Left ventricle myocardium inferior (tissue), 1 donor: Measurements from ENCODE around the gene SF1. TPM values are rescaled to one million over a fixed set of nuclear protein-coding genes. Genes with fewer than 3 reads are reported as not detected.
A peak's percentile ranks its signal among the peaks of the same experiment; 100 is the strongest.

Experiments used
- DNase-seq: peaks from one replicate; pipeline ENCODE4 v3.0.0-alpha.2; 2020
- H3K27ac ChIP-seq: fragments of 200-600 bp; replicated peaks from 2 replicates; pipeline ENCODE4 v1.8.0; 2021
- H3K27me3 ChIP-seq: fragments of 200-600 bp; 2 replicates; pipeline ENCODE4 v1.8.0; 2021; ENCODE audit warnings: low read depth
- H3K36me3 ChIP-seq: fragments of 200-600 bp; 2 replicates; pipeline ENCODE4 v1.8.0; 2021
- H3K4me1 ChIP-seq: fragments of 200-600 bp; 2 replicates; pipeline ENCODE4 v1.8.0; 2021
- H3K4me3 ChIP-seq: fragments of 200-600 bp; 2 replicates; pipeline ENCODE4 v1.8.0; 2021; ENCODE audit warnings: mild to moderate bottlenecking, moderate library complexity
- H3K9me3 ChIP-seq: fragments of 200-600 bp; replicated peaks from 2 replicates; pipeline ENCODE4 v1.8.0; 2021
- intact Hi-C: fragments of 100-400 bp; cut with micrococcal nuclease; formaldehyde crosslinking; loops from one replicate; pipeline ENCODE4 v1.11.0; 2022
- total RNA-seq: library from RNA; stranded (reverse); fragmentation: NEBNext Ultra II Directional; extraction: Animal tissue kit (Norgen Biotek cat#: 25700); gene quantifications from one replicate; pipeline ENCODE4 v1.2.1, GENCODE V29; 2021
- TF ChIP-seq, protein P1 (sequence below): fragments of 200-600 bp; IDR thresholded peaks from 2 replicates; pipeline ENCODE4 v1.8.0; 2021; ENCODE audit warnings: antibody characterized with exemption, mild to moderate bottlenecking, borderline replicate concordance
- donor health status: DM: no; HTN: yes; CAD: no; lungs with severe emphysema.

The SF1 gene
- total RNA-seq, 1 donor from 2014 or later: 188 TPM

DNA sequence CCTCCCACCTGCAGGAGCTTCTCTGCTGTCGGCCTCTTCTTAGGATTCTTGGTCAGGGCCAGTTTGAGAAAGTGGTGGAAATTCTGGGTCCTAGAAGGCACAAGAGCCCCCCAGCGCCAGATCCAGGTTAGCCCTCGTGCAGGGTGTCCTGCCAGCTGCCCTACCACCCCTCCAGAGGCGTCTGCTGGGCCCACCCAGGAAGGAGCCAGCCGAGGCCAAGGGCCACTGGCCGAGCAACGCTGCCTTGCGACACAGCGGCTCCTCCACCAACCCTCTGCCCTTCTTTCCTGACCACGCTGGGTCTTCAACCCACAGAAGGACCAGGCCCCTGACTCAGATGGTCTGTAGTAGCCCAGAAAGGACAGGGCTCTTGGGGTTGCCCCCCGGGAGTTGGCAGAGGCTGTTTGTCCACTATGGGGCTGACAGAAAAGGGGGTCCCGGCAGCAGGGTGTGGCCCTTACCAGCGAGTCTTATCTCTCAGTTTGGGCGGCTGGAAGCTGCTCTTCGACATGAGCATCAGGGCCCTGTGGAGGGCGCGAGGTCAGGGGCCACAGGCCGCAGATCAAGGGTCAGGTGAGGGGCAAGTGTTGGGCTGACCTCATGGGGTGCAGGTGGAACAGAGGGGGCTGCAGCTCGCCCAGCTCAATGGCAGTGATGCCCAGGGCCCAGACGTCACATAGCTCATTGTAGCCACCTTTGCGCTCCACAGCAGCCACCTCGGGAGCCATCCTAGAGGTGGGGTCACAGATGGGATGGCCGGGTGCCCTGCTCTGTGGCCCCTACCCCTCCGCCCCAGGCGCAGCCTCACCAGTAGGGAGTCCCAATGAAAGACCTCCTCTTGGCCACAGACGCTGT is 22.2 kb upstream of the SF1 start:
- no peaks in the 10 kb centered on the region for H3K27me3 ChIP-seq
- H3K4me1 ChIP-seq: peaks cover 42% of the 10 kb centered on the region
- DNase-seq: no peak
- intact Hi-C loops: no loop called here
- H3K27ac ChIP-seq: peak overlapping the region; percentile 96
- TF ChIP-seq, protein P1, sequence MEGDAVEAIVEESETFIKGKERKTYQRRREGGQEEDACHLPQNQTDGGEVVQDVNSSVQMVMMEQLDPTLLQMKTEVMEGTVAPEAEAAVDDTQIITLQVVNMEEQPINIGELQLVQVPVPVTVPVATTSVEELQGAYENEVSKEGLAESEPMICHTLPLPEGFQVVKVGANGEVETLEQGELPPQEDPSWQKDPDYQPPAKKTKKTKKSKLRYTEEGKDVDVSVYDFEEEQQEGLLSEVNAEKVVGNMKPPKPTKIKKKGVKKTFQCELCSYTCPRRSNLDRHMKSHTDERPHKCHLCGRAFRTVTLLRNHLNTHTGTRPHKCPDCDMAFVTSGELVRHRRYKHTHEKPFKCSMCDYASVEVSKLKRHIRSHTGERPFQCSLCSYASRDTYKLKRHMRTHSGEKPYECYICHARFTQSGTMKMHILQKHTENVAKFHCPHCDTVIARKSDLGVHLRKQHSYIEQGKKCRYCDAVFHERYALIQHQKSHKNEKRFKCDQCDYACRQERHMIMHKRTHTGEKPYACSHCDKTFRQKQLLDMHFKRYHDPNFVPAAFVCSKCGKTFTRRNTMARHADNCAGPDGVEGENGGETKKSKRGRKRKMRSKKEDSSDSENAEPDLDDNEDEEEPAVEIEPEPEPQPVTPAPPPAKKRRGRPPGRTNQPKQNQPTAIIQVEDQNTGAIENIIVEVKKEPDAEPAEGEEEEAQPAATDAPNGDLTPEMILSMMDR: no peak
- no peak overlapping the region for H3K4me3 ChIP-seq
- no peaks in the 10 kb centered on the region for H3K9me3 ChIP-seq
- peaks cover 31% of the 10 kb centered on the region for H3K36me3 ChIP-seq

DNA sequence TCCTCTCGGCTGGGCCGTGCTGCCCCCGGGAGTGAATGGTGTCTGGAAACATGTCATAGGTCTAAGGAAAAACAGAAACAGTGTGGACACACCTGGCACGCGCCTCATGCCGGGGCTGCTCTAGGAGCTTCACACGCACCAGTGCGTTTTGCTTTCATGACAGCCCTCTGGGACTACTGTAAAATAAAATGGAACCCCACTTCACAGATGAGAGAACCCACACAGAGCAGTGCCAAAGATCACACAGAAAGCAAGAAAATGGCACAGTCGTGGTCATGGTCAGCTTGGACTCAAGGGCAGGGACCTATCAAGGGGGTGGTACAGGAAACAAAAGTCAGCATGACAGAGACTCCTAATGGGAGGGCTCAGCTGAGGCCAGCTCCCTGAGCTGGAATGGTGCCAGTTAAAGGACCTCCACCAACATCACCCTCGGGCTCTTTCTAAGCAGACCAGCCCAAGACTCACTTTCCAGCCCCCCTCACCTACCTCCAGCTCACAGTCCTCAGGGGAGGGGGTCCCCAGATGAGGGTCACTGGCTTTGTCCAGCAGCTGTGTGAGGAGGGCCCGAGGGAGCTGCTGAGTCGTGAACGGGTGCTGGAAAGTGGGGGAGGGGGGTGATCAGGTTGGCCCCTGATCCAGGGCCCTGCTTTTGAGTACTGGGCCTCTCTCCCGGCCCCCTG is 21.4 kb upstream of the SF1 start:
- no peak for DNase-seq
- H3K36me3 ChIP-seq: peaks cover 23% of the 10 kb centered on the region
- TF ChIP-seq, protein P1: no peak

DNA sequence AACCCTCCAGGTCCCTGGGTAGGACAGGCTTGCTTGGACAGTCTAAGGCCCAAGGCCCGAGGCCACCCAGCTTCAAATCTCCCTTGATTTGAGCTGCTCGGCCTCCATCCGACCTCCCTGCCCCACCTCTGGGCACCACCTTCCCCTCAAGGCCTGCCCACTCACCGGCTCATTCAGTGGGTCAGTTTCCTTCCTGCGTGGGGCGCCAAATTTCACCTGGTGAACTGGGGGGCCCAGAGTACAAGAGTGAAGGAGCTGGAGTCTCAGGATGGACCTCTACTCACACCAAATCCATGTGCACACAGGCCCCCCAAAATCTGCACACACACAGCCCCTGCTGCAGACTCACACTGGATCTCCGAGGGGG is 20.9 kb upstream of the SF1 start:
- DNase-seq: no peak
- H3K9me3 ChIP-seq: no peaks in the 10 kb centered on the region
- H3K4me3 ChIP-seq: no peak overlapping the region
- H3K4me1 ChIP-seq: peaks cover 42% of the 10 kb centered on the region
- intact Hi-C loops: no loop called here
- H3K27ac ChIP-seq: peak overlapping the region; percentile 96
- H3K27me3 ChIP-seq: no peaks in the 10 kb centered on the region
- peaks cover 19% of the 10 kb centered on the region for H3K36me3 ChIP-seq
- TF ChIP-seq, protein P1: no peak

More for the DNA sequence above, 21.4 kb upstream of the SF1 start:
- intact Hi-C loops: no loop called here
- Histone ChIP-seq H3K27ac (peak overlapping the region; percentile 96), H3K4me1 (peaks cover 42% of the 10 kb centered on the region), H3K4me3 (no peak overlapping the region), H3K9me3 (no peaks in the 10 kb centered on the region), H3K27me3 (no peaks in the 10 kb centered on the region)

DNA sequence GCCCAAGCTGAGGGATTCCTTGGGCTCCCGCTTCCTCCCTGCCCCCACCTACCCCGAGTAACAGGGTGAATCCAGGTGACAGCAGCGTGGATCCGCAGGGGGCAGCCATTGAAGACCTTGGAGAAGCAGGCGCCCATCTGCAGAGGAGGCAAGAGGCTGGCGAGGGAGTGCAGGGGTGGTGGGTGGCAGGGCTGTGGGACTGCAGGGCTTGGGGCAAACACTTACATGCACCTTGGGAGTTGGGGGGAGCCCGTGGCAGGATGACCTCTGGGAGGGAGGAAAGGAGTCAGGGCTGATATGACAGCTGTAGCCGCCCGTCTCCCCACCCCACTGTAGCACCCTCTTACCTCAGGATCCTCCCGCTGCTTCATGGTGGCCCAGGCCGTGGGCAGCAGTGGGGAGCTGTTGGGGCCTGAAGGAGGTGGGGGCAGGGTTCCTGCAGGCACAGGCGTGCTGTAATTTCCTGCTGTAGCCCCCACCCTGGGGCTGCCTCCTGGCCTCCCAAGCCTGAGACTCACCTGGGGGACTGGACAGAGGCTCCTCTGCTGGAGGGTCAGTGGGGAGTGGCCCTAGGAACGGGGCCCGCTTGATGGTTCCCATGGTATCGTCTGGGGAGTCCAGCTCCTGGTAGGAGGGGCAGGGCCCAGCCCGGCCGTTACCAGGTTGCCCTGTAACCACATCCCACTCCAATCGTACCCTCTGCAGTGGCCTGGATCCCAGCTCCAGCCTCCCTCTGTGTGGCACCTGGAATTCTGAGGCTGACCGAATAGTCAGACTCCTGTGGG is 18.6 kb upstream of the SF1 start:
- Histone ChIP-seq H3K9me3 (no peaks in the 10 kb centered on the region), H3K27me3 (no peaks in the 10 kb centered on the region)

More for the DNA sequence above, 18.6 kb upstream of the SF1 start:
- TF ChIP-seq, protein P1: no peak
- peaks cover 34% of the 10 kb centered on the region for H3K4me1 ChIP-seq
- no peak overlapping the region for H3K4me3 ChIP-seq
- no peak for DNase-seq
- H3K36me3 ChIP-seq: peaks cover 19% of the 10 kb centered on the region
- H3K27ac ChIP-seq: no peak overlapping the region
- intact Hi-C loops: no loop called here
